DMS 273 (cell line): Measurements from ENCODE around the gene FBL.

Experiments
- DNase-seq: peaks from one replicate; lab custom pipeline; 2025; ENCODE audit not compliant: unreplicated experiment; lab: John Stamatoyannopoulos, UW

Gene FBL

DNA sequence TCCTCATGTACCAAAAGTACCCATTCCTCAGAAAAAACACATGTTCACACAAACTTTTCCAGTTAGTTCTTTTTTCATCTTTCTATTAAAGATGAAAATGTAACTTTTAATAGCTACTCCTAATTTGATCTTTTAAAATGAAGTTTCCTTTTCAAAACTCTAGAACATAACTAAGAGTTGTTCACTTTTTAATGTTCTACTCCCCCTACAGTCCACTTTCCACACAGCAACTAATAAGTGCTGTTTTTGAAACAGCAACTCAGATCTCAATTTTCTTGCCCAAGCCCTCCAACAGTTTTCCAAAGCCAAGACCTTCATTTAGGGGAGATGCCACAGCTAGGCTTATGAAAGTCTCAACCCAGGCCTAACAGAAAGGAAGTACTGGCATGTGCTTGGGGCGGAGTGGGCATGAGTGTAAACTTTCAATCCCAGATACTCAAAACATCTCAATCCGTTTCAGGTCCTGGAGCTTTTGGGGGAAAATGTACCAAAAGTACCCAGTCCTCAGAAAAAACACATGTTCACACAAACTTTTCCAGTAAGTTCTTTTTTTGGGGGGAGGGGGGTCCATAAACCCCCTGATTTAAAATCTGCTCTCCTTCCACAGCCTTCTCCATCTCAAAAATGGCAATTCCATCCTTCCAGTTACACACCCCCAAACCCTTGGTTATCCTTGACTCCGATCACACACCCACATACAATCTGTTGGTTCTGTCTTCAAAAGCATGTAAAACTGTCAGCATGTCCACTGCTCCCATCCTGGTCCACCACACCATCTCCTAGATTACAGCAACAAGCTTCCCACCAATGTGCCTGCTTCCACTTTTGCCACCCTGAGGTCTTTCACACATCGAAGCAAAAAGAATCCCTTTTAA lies 2.0 kb downstream of the FBL start:
- peak; percentile 81 for DNase-seq

DNA sequence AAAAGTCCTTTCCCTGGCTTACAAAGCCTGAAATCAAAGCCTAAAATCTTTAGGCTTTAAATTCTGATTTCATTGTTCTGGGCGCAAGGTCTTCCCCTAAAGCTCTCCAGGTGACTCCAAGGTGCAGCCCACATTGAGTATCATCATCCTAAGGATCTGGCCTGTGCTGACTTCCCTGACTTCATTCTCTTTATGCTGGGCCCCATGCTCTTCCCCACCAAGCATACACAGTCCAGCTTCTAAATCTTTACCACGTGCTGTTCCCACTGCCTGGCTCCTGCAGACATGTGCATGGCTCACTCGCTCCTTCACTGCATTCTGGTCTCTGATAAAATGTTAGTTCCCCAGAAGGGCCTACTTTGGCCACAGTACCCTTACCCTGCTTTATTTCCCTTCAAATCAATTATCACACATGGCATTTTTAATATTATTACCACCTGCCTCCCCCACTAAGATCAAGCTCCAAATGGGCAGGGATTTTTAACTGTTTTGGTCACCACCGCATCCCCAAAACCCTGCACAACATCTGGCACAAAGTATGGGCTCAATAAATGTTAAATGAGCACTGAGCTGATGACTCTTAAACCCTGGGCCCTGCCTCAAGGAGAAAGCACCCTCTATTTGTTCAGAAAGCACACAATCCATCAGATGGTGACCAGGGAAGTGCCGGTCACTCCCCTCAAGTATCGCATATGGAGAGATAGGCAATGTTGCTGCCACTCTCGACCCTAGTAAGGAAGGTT lies 3.3 kb downstream of the FBL start:
- DNase-seq, result no peak

DNA sequence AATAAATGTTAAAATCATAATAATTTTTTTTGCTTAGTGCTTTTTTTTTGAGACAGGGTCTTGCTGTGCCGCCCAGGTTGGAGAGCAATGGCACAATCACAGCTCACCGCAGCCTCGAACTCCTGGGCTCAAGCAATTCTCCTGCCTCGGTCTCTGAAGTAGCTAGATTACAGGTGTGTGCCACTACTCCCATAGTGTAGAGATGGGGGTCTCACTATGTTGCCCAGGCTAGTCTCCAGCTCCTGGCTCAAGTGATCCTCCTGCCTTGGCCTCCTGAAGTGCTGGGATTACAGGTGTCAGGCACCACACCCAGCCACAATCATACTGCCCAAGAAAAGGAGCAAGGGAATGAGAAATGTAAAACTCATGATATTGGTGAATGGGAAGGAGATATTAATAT lies 5.1 kb downstream of the FBL start:
- no peak for DNase-seq

DNA sequence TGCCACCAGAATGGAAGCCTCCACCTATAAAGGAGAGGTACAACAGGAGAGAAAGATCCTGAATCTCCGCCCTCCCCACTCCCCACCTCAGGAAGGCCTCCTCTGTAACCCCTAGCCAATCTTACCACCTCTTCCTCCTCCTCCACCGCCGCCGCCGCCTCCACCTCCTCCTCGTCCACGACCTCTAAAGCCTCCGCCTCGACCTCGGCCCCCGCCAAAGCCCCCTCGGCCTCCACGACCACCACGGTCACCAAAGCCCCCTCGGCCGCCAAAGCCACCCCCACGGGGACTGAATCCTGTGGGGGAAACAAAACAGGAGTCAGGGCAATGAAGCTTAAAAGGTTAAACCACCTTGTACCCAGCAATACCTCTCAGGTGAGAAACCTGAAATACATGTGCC lies 5.7 kb downstream of the FBL start:
- DNase-seq, result no peak

DNA sequence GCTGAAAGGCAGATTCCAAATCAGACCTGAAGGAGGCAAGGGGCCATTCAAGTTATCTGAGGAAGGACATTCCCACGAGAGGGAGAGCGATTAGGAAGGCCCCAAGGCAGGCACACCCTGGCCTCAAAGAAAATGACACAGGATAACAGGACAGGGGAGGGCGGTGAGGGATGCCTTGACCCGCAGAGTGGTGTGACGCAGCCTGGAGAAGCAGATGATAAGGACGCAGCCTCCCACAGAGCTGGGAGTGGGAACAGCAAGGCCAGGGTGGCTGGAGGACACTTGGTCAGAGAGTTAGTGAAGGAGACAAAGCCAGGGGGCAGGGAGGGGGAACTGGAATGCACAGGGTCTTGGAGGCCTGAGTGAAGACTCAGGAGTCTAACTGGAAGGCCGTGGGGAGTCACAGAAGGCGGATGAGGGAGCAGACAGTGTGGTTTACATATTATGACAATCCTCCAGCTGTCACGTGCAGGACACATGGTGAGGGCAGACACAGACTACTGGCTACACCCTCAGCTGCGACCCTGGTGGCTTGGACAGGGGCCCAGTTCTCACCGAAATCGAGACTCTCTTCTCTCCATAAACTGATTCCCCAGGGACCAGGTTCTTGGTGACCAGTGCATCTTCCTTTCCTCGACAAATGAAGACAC lies 6.4 kb downstream of the FBL start:
- DNase-seq, result peak; percentile 42

DNA sequence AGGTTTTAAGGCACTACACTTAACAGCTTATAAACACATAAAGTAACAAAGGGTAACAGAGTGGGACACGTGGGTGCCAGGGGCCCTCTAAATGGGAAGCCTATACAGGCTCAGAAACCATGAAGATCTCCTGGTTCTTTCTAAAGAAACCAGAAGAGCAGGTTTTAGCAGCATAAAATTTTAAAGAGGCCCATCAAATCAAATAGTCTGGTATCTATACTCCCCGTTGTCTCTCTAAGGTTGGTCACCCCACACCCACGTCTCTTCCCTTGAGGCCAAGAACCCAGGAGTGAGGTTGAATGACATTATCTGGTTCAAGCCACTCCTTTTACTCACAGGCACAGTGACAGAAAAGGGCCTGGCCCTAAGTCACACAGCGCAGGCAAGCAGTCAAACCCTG lies 7.6 kb downstream of the FBL start:
- no peak for DNase-seq

DNA sequence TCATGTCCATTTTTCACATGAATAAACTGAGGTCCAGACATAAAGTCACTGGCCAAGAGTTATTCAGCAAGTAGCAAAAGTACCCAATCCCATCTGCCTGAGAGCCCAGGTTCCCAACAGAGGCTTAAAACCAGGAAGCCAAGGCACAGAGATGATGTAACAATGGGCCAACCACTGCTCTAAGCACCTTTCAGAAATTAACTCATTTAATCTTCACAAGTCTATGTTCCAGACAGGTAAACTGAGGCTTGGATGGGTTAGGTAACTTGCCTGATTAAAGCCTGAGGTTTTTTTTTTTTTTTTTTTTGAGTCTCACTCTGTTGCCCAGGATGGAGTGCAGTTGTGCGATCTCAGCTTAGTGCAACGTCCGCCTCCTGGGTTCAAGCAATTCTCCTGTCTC lies 8.2 kb downstream of the FBL start:
- no peak for DNase-seq

DNA sequence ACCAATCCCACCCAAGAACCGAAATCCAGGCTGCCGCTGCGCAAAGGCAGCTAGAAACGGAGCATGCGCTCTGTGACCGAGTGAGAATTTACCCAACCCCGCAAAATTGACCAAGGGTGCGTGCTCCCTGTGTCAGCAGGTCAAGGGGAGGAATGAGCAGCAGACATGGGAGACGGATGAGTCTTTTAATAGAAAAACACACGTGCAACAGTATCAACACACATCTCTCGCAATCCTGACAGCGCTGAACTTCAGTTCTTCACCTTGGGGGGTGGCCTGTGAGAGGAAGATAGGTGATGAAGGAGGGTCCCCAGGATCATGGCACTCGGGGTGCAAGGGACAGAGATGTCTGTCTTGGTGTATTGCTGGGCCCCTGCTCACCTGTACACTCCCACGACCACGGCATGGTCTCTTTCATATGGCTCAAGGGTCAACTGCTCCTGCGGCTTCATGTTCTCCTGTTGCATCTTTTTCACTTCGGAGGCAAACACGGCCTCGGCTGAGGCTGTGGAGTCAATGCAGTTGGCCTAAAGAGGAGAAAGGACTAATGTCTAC lies 11.8 kb downstream of the FBL start:
- peak; percentile 48 for DNase-seq

DNA sequence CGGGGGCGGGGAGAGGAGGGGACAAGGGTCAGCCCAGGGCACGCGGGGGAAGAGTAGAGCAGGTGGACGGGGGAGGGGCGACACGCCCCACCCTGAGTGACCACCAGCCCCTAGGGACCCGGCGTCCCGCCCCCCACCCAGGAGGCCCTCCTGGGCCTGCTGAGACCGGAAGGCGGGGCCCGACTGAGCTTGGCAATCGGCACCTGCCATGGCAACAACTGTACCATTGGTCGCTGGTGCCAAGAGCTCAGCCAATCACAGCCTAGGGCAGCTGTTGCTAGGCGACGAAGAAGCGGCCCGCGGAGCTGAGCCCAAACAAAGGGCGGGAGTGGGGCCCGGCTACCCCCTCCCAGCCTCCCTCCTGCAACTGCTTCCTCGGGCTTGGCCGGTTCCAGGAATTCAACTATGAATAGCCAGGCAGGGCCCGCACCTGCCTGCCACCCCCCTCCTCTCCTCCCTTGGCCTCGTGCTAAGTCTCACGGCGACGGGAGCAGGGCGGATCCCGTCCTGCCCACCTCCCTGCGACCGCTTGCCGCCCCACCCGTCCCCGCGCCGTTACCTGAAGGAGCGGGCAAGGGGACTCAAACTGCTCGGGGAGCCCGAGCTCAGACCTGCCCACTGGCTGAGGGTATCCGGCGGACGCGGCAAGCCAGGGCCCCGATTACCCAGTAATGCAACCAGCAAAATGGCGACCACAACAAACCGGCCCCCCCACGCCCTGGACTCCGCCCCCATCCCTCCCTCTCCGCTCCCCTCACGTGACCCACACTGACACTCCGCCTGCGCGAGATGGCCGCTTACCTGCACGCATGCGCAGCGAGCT lies 12.5 kb downstream of the FBL start, which contains the start of gene DYRK1B:
Gene DYRK1B, minus strand, starts transcription at position 699 of the 823 bp plus-strand sequence. CDS start 2,295 bp downstream, outside the sequence.
- DNase-seq, result peak; percentile 99

DNA sequence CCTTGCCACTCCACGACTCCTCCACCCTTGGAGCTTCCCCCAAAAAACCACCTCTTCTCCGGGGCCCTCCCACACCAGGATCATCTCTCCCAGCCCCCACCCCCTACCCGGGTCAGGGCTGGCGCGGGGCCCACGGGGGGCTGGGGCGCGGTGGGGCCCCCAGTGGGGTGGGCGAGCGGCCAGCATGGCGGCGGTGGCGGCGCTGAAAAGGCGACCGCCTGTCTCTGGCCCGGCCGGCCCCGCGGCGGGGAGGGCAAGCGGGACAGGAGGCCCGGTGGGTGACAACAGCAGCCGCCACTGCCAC lies 13.1 kb downstream of the FBL start:
- no peak for DNase-seq

DNA sequence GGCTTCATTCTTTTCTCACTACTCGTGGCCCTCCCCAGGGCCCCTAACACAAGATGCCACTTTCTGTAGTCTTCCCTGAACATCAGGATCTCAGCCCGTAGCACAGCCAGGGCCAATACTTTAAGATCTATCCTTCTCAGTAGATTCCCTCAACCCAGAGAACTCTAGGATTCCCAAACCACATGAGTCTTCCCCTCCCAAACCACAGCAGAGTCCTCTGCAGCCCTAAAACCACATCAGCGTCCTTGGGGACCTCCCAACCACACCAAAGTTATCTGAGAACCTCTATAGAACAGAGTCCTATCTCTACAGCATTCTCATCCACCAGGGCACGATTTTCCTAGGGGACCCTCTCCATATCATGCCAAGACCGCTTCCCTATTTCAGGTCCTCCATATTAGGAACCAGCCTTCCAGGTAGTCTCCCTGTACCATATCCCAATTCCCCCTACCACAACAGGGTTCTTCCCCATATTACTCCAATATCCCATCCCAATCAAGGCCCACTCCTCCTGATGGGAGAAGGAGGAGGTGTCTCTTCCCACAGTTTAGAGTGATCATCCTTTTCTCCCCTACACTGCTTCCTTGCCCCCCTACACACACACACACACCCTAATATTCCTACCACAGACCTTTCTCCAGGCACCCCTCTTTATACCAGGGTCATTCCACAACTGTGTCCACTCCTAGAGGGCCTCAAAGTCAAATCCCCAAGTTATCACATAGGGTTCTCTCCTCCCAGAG lies 13.7 kb downstream of the FBL start:
- DNase-seq, result no peak

DNA sequence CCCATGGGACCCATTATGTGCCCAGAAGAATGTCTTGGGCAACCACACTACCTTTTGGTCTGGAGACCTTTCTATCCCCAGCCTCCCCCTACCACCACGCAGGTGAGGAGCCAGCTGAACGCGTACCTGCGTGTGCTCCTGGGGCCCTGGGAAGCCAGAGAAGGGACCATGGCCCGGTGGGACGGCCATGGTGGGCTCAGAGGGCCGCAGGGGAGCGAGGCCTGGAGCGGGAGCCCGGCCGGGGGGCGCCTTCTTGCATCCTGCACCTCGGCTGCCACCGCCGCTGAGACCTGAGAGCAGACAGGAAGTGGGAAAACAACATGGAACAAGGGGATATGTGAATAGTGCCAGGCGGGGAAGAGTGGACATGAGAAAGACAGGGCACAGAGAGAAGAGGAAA lies 14.5 kb downstream of the FBL start:
- DNase-seq, result no peak

DNA sequence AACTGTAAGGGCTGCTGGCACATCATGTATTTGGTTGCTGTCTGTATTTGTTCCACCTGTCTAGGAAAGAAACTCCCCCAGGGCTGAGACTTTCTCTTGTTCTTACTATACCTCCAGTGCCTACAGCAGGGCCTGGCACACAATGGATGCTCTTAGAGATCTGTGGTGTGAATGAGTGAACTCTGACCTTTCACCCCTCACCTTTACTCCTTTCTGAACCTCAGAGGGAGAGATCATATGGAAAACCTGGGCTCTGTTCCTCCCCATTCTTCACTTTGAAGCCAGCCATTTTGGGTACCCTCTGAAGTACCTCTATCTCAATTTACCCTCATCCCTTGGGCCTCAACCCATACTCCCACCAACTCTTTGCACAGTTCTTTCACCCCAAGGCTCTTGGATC lies 15.3 kb downstream of the FBL start:
- no peak for DNase-seq

DNA sequence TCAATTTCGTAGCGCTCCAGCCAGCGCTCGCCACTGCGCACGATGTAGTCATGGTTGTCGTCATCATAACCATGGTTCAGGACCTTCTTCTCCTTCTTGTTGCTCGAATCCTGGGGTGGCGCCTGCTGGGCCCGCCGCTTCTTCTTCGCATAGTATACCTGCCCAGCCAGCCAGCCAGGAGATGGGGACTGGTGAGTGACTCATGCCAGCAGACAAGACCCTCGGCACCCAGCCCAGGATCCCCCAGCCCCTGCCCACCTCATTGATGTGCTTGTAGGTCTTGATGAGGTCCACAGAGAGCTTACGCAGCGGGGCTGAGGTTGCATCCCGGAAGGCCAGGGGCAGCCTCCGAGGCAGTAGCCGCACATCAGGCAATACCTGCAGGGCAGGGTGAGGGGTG lies 15.8 kb downstream of the FBL start:
- DNase-seq, result no peak

DNA sequence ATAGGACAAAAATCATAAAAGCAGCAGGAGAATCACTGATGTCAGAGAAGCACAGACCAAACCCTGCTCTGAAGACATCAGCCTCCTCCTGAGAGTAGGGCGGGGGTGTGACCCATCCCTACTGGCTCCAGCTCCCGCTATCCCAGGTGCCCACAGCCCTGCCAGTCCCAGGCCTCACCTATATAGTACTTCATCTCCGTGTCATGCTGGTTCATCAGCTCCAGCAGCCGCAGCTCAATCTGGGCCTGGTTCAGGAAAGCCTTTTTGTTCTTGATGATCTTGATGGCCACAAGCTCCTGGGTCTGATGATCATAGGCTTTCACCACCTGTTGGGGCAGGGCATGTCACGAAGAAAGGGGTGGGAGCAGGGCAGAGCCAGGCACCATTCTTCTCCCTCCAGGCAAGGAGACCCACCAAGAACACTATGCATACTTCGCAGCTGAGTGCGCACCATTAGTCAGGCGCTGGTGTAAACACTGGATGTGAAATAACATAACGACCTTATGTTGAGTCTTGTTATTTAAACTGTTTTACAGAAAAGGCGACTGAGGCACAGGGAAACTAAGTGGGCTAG lies 16.4 kb downstream of the FBL start:
- no peak for DNase-seq

DNA sequence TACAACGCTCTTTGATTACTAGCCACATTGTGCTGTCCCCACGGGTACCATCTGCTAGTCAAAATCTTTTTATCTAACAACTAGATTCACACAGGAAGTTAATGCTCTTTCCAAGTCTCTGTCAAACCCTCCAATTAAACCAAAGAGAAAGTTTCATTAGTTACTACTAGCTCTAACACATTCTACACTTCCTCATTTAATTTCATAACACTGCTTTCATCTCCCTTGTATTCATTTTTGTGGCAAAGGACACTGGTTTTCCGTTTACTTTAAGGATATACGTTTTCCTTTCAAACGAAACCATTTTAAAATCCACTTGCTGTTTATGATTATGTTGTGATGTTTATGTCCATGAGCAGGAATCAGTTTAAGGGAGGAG lies 17.5 kb downstream of the FBL start:
- no peak for DNase-seq

DNA sequence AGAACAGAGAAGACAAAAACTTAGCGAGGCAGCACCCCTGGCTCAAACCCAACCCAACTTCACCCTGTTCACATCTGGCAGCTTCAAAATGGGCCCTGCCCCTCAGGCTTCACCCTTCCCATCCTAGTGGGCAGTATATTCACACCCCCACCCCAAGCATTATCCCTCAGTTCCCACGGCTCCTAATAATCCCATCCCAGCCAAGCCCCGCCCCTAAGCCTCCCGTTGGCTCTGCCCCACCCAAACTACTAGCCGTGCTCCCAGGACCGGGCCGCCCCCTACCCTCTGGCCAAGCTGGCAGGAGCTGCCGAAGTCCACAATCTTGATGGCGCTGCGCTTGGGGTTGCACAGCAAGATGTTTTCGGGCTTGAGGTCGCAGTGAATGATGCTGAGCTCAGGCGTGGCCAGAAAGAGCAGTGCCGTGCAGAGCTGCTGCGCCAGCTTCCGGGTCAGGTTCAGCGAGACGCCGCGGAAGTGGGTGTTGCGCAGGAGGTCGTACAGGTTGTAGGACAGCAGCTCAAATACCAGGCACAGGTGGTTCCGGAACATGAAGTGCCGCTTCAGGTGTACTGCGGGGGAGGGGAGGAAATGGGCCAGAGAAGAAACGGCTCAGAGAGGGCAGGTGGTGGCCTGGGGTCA lies 18.0 kb downstream of the FBL start:
- DNase-seq, result no peak

DNA sequence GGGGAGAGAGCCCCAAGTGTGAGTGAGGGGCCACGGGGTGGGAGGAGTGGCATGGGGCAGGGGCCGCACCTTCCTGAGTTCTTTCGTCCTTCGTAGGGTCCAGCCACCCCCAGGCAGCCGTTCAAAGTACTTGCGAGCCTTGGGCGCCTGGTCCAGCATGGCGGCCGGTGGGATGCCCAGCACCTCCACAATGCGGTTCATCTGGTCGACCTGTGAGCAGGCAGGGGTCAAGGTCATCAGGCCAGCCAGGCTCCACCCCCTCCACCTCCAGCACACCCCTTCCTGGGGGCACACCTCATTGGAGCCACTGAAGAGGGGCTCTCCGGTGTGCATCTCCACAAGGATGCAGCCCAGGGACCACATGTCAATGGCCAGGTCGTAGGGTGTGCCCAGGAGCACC lies 19.0 kb downstream of the FBL start:
- no peak for DNase-seq

DNA sequence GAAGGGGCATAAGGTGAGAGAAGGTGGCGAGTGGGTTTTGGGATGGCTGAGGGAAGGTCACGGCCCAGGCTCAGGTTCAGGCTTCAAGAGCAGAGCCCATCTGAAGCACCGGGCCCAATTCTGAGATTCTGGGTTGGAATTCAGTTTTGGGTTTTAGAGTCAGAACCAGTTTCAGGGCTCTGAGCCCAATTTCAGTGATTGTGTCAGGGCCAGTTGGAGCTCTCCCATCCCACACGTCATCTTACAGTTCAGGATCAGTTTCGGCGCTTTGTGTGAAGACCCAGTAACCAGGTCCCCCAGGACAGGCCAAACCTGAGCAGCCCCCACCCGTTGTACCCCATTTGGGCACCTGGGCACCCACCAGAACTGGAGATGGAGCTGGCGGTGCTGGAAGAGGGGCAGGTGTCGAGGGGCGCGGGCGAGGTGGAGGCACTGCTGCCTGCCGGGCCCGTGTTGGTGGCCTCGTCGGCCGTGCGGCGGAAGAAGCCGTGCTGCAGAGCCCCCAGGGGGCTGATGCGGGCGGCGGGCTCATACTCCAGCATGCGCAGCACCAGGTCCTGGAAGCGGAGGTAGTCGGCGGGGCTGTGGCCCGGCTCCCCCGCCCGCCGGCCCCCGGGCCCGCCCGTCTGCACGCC lies 19.8 kb downstream of the FBL start:
- DNase-seq, result no peak
